Kidney (tissue), 14 donors: ENCODE results near the gene AUTS2. TPM values are rescaled to one million over a fixed set of nuclear protein-coding genes. Genes with fewer than 3 reads are reported as not detected.
A peak's percentile ranks its signal among the peaks of the same experiment; 100 is the strongest.

Experiments
- DNase-seq, 5 donors: peaks; one replicate each; pipeline ENCODE4 v3.0.0-alpha.2; 2013 to 2020
- FAIRE-seq: peaks from 2 replicates; lab custom pipeline; 2012; peaks lifted over from hg19 to GRCh38; lab: Jason Lieb, UNC
- H3K27ac ChIP-seq, 2 donors: one replicate each; pipeline ENCODE4 v1.7.0; 2013; ENCODE audit warnings: low read depth in 2 of 2, low read length in 2 of 2, inconsistent platforms in 1 of 2
- H3K27me3 ChIP-seq: one replicate; pipeline ENCODE4 v1.7.1; 2013; ENCODE audit warnings: low read length, inconsistent platforms; ENCODE audit not compliant: control insufficient read depth, insufficient read depth
- H3K36me3 ChIP-seq, 3 donors: one replicate each; pipeline versions ENCODE4 v1.7.0 to v1.7.1; 2013; ENCODE audit warnings: low read length in 3 of 3, control low read depth in 1 of 3, inconsistent platforms in 1 of 3; ENCODE audit not compliant: insufficient read depth in 3 of 3, control insufficient read depth in 2 of 3
- H3K4me1 ChIP-seq, 3 donors: one replicate each; pipeline versions ENCODE4 v1.7.0 to v1.7.1; 2013; ENCODE audit warnings: low read length in 3 of 3, inconsistent platforms in 1 of 3, low read depth in 1 of 3; ENCODE audit not compliant: control insufficient read depth in 2 of 3, insufficient read depth in 2 of 3
- H3K4me3 ChIP-seq, 3 donors: one replicate each; pipeline versions ENCODE4 v1.7.0 to v1.8.1; 2013; ENCODE audit warnings: low read length in 3 of 3, control low read depth in 1 of 3, inconsistent platforms in 1 of 3
- H3K9ac ChIP-seq, 3 donors: one replicate each; pipeline versions ENCODE4 v1.7.0 to v1.7.1; 2013; ENCODE audit warnings: low read length in 3 of 3, control low read depth in 1 of 3, inconsistent platforms in 1 of 3
- H3K9me3 ChIP-seq, 3 donors: one replicate each; pipeline versions ENCODE4 v1.7.0 to v1.7.1; 2013; ENCODE audit warnings: low read length in 3 of 3, control low read depth in 1 of 3, inconsistent platforms in 1 of 3; ENCODE audit not compliant: control insufficient read depth in 2 of 3, insufficient read depth in 1 of 3
- CTCF ChIP-seq: IDR thresholded peaks from 3 replicates; pipeline ENCODE4 v1.5.1; 2012; ENCODE audit warnings: mild to moderate bottlenecking, moderate library complexity, borderline replicate concordance; ENCODE audit not compliant: insufficient read depth; ENCODE audit errors: extremely low read depth
- intact Hi-C: fragments of 100-400 bp; cut with DNase I; formaldehyde crosslinking; loops from one replicate; pipeline ENCODE4 v1.11.1; 2022
- polyA plus RNA-seq: library from polyadenylated mRNA; stranded (reverse); fragments of 350-450 nt; fragmentation: Illumina TruSeq; extraction: RNeasy Lipid Tissue Mini Kit (QIAGEN cat#74804); gene quantifications from one replicate; pipeline ENCODE4 v1.2.3, GENCODE V29; 2014; ENCODE audit warnings: low read depth, low replicate concordance; ENCODE audit not compliant: insufficient read depth
- total RNA-seq: library from RNA; stranded (reverse); fragmentation: NEBNext Ultra II Directional; extraction: Animal tissue kit (Norgen Biotek cat#: 25700); gene quantifications from one replicate; pipeline ENCODE4 v1.2.1, GENCODE V29; 2021
- donor health status: control.
- donor health status: control.
- donor health status: control.
- donor health status: control.
- donor health status: control.
- donor health status: DM: yes; HTN: yes; CAD: no.
- donor health status: Normal renal cell carcinoma (clear cell type).

AUTS2 gene
- total and polyA plus RNA-seq, 2 donors from 2014 or later, result 5.2 to 33.8 TPM

DNA sequence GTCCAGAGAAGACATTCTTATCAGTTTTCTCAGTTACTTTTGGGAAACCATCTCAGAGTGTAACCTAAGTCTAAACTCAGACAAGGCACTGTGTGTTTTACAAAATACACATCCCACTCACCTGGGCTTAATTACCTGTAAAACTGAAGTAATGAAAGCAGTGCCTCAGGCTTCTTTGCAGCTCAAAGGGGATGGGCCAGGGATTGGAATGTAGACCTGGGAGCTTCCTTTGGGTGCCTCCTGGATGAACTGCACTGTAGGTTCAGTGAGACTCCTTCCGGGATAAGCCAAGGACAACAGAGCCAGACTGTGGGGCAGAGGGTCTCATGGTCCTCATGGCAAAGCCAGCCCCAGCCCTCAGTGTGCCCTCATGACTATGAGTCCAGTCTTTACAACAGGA, 861.3 kb downstream of the AUTS2 start:
- H3K27me3 ChIP-seq, result no peaks in the 10 kb centered on the region
- no peak for TF ChIP-seq CTCF
- H3K4me1 ChIP-seq, result peaks cover 4 to 19% (median 14%) of the 10 kb centered on the region in 3 donors
- FAIRE-seq (no peak), DNase-seq (no peak)
- H3K36me3 ChIP-seq, result no peaks in the 10 kb centered on the region
- H3K27ac ChIP-seq, result no peak overlapping the region
- H3K9ac ChIP-seq, result no peak overlapping the region
- intact Hi-C loops, result no loop called here
- no peak overlapping the region for H3K4me3 ChIP-seq
- H3K9me3 ChIP-seq, result no peaks in the 10 kb centered on the region

- no peak for TF ChIP-seq CTCF
- FAIRE-seq, result no peak
Observed at GRCh38 chr7:70460071-70460470, 861.8 kb downstream of the AUTS2 start.

GRCh38 chr7:70460562-70460961, 862.3 kb downstream of the AUTS2 start:
- Histone ChIP-seq H3K9me3 (no peaks in the 10 kb centered on the region), H3K27me3 (no peaks in the 10 kb centered on the region), H3K36me3 (no peaks in the 10 kb centered on the region), H3K4me1 (peaks cover 4 to 19% (median 14%) of the 10 kb centered on the region in 3 donors), H3K9ac (no peak overlapping the region), H3K4me3 (no peak overlapping the region), H3K27ac (no peak overlapping the region)
- FAIRE-seq, result no peak
- intact Hi-C loops, result no loop called here
- no peak for TF ChIP-seq CTCF
- DNase-seq, result no peak

More at GRCh38 chr7:70460071-70460470, 861.8 kb downstream of the AUTS2 start:
- peak in 2 of 5 donors; percentile 39 to 45 for DNase-seq
- no peak overlapping the region for H3K9ac ChIP-seq
- intact Hi-C loops, result no loop called here
- H3K4me3 ChIP-seq, result no peak overlapping the region
- H3K36me3 ChIP-seq, result no peaks in the 10 kb centered on the region
- H3K27me3 ChIP-seq, result no peaks in the 10 kb centered on the region
- H3K9me3 ChIP-seq, result no peaks in the 10 kb centered on the region
- peaks cover 4 to 19% (median 14%) of the 10 kb centered on the region in 3 donors for H3K4me1 ChIP-seq
- H3K27ac ChIP-seq, result no peak overlapping the region
